MM.1S (cell line): ENCODE data around the gene CD81.

ENCODE experiments used
- DNase-seq: peaks from one replicate; pipeline ENCODE4 v3.0.0-alpha.2; 2015
- H2AFZ ChIP-seq: fragments of 300-600 bp; sonication (generic); 2 replicates; pipeline ENCODE4 v1.6.0; 2016; ENCODE audit warnings: antibody characterized with exemption, low read length
- H3F3A ChIP-seq: fragments of 300-600 bp; sonication (generic); 2 replicates; pipeline ENCODE4 v1.6.1; 2016; ENCODE audit warnings: mild to moderate bottlenecking, antibody characterized with exemption, low read length, moderate library complexity, mixed read lengths; ENCODE audit not compliant: insufficient read depth
- H3K27ac ChIP-seq: fragments of 300-600 bp; sonication (generic); 2 replicates; pipeline ENCODE4 v1.5.1; 2016; ENCODE audit warnings: mild to moderate bottlenecking, low read length
- H3K27me3 ChIP-seq: fragments of 300-600 bp; sonication (generic); replicated peaks from 2 replicates; pipeline ENCODE4 v1.6.0; 2016; ENCODE audit warnings: low read length; ENCODE audit not compliant: insufficient read depth
- H3K36me3 ChIP-seq: fragments of 300-600 bp; sonication (generic); replicated peaks from 2 replicates; pipeline ENCODE4 v1.6.1; 2016; ENCODE audit warnings: mild to moderate bottlenecking, low read length, mixed read lengths; ENCODE audit not compliant: insufficient read depth
- H3K4me1 ChIP-seq: fragments of 300-600 bp; sonication (generic); 2 replicates; pipeline ENCODE4 v1.6.1; 2016; ENCODE audit warnings: low read length, mixed read lengths
- H3K4me2 ChIP-seq: fragments of 300-600 bp; sonication (generic); 2 replicates; pipeline ENCODE4 v1.6.0; 2016; ENCODE audit warnings: low read depth, low read length
- H3K4me3 ChIP-seq: fragments of 300-600 bp; sonication (generic); 2 replicates; pipeline ENCODE4 v1.5.1; 2016; ENCODE audit warnings: low read length, mixed read lengths
- H3K79me2 ChIP-seq: fragments of 300-600 bp; sonication (generic); 2 replicates; pipeline ENCODE4 v1.6.1; 2016; ENCODE audit warnings: mixed run types, low read length, mixed read lengths
- H3K9ac ChIP-seq: fragments of 300-600 bp; sonication (generic); 2 replicates; pipeline ENCODE4 v1.6.1; 2016; ENCODE audit warnings: low read length, mixed read lengths
- H3K9me2 ChIP-seq: fragments of 300-600 bp; sonication (generic); replicated peaks from 2 replicates; pipeline ENCODE4 v1.6.1; 2016; ENCODE audit warnings: mild to moderate bottlenecking, low read length, mixed read lengths; ENCODE audit not compliant: insufficient read depth
- H3K9me3 ChIP-seq: fragments of 300-600 bp; sonication (generic); replicated peaks from 2 replicates; pipeline ENCODE4 v1.6.1; 2016; ENCODE audit warnings: mild to moderate bottlenecking, low read length, mixed read lengths; ENCODE audit not compliant: insufficient read depth
- H4K20me1 ChIP-seq: fragments of 300-600 bp; sonication (generic); 2 replicates; pipeline ENCODE4 v1.6.1; 2016; ENCODE audit warnings: mild to moderate bottlenecking, low read length, moderate library complexity, mixed read lengths; ENCODE audit not compliant: insufficient read depth
- CTCF ChIP-seq: fragments of 300-600 bp; sonication (generic); IDR thresholded peaks from 2 replicates; pipeline ENCODE4 v1.5.1; 2016; ENCODE audit warnings: antibody characterized with exemption, low read length, mixed read lengths
- EZH2 ChIP-seq: fragments of 300-600 bp; sonication (generic); optimal IDR thresholded peaks from 2 replicates; pipeline ENCODE3; 2017; ENCODE audit warnings: low read depth, mild to moderate bottlenecking, antibody characterized with exemption, low read length, mixed read lengths
- EZH2phosphoT487 ChIP-seq: fragments of 300-600 bp; sonication (generic); IDR thresholded peaks from 2 replicates; pipeline ENCODE4 v1.6.1; 2018; ENCODE audit warnings: antibody characterized with exemption, low read length

CD81 gene

GRCh38 chr11:2410616-2411015 lies 33.5 kb downstream of the CD81 start:
- Histone ChIP-seq H3K9ac (no peak overlapping the region), H3F3A (no peaks in the 10 kb centered on the region), H3K4me3 (no peak overlapping the region), H3K9me2 (no peaks in the 10 kb centered on the region), H3K27ac (no peak overlapping the region), H3K27me3 (peaks cover 96% of the 10 kb centered on the region), H4K20me1 (no peaks in the 10 kb centered on the region), H3K9me3 (no peaks in the 10 kb centered on the region), H3K4me2 (no peak overlapping the region), H3K4me1 (no peaks in the 10 kb centered on the region), H2AFZ (no peak overlapping the region), H3K36me3 (no peaks in the 10 kb centered on the region), H3K79me2 (no peaks in the 10 kb centered on the region)
- DNase-seq, result no peak
- TF ChIP-seq CTCF (no peak), EZH2 (no peak), EZH2phosphoT487 (no peak)

GRCh38 chr11:2411446-2412305 lies 34.6 kb downstream of the CD81 start:
- no peak overlapping the region for H3K9ac ChIP-seq
- no peak overlapping the region for H2AFZ ChIP-seq
- no peak for DNase-seq
- TF ChIP-seq CTCF (no peak), EZH2 (no peak), EZH2phosphoT487 (no peak)
- no peaks in the 10 kb centered on the region for H3K36me3 ChIP-seq
- no peaks in the 10 kb centered on the region for H3K9me3 ChIP-seq
- peaks cover 97% of the 10 kb centered on the region for H3K27me3 ChIP-seq
- H3K4me2 ChIP-seq, result no peak overlapping the region
- no peaks in the 10 kb centered on the region for H4K20me1 ChIP-seq
- H3F3A ChIP-seq, result no peaks in the 10 kb centered on the region
- no peaks in the 10 kb centered on the region for H3K79me2 ChIP-seq
- H3K4me1 ChIP-seq, result no peaks in the 10 kb centered on the region
- no peak overlapping the region for H3K27ac ChIP-seq
- no peak overlapping the region for H3K4me3 ChIP-seq
- H3K9me2 ChIP-seq, result no peaks in the 10 kb centered on the region

- Histone ChIP-seq H3K36me3 (no peaks in the 10 kb centered on the region), H3K4me3 (no peak overlapping the region), H3K4me2 (no peak overlapping the region), H3K9me3 (no peaks in the 10 kb centered on the region), H4K20me1 (no peaks in the 10 kb centered on the region), H3K27me3 (peaks cover 98% of the 10 kb centered on the region), H3K9ac (no peak overlapping the region), H3K79me2 (no peaks in the 10 kb centered on the region), H2AFZ (no peak overlapping the region), H3K4me1 (no peaks in the 10 kb centered on the region), H3F3A (no peaks in the 10 kb centered on the region), H3K9me2 (no peaks in the 10 kb centered on the region), H3K27ac (no peak overlapping the region)
- TF ChIP-seq EZH2 (no peak), EZH2phosphoT487 (no peak), CTCF (no peak)
- DNase-seq, result no peak
Measured at GRCh38 chr11:2412323-2412722, 35.2 kb downstream of the CD81 start.
